ENCODE data around the gene CMTM6.

- TF ChIP-seq CTCF (IDR thresholded peaks at IDR 0.05; ENCODE audit: low read depth, low read length, poor library complexity, severe bottlenecking) (no peak), EZH2phosphoT487 (IDR thresholded peaks at IDR 0.05; ENCODE audit: borderline replicate concordance, low read length) (no peak)
These were observed 40.2 kb upstream of the CMTM6 start for GRCh38 chr3:32542807-32543206.

Data from DOHH2 (cell line).